ENCODE data around the gene GPR89B.
"Not testable (repeated sequence)": the region's sequence is repeated elsewhere in the genome, so short reads cannot be mapped to it uniquely, and the experiment has no call there.

GRCh38 chr1:147928236-147929132 is at the start of gene GPR89B:
- TF ChIP-seq, protein P1, sequence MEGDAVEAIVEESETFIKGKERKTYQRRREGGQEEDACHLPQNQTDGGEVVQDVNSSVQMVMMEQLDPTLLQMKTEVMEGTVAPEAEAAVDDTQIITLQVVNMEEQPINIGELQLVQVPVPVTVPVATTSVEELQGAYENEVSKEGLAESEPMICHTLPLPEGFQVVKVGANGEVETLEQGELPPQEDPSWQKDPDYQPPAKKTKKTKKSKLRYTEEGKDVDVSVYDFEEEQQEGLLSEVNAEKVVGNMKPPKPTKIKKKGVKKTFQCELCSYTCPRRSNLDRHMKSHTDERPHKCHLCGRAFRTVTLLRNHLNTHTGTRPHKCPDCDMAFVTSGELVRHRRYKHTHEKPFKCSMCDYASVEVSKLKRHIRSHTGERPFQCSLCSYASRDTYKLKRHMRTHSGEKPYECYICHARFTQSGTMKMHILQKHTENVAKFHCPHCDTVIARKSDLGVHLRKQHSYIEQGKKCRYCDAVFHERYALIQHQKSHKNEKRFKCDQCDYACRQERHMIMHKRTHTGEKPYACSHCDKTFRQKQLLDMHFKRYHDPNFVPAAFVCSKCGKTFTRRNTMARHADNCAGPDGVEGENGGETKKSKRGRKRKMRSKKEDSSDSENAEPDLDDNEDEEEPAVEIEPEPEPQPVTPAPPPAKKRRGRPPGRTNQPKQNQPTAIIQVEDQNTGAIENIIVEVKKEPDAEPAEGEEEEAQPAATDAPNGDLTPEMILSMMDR (optimal IDR thresholded peaks at IDR 0.05 in 1 of 3, IDR thresholded peaks at IDR 0.05 in 1 of 3, conservative IDR thresholded peaks at IDR 0.05 in 1 of 3; ENCODE audit: extremely low read depth in 1 of 3, insufficient read depth in 2 of 3, low read length in 3 of 3), result not testable (repeated sequence)
- TF ChIP-seq EZH2 (IDR thresholded peaks at IDR 0.05; ENCODE audit: low read length), result not testable (repeated sequence)

Data from keratinocyte (primary cell).